Astrocyte (in vitro differentiated cells and primary cell): ENCODE data around the gene ERFE. TPM values are rescaled to one million over a fixed set of nuclear protein-coding genes. Genes with fewer than 3 reads are reported as not detected.
A peak's percentile ranks its signal among the peaks of the same experiment; 100 is the strongest.

Experiments used
- DNase-seq: peaks from one replicate; pipeline ENCODE4 v3.0.0-alpha.2; 2010; ENCODE audit warnings: low read depth
- FAIRE-seq: peaks from 2 replicates; lab custom pipeline; 2011; peaks lifted over from hg19 to GRCh38; lab: Jason Lieb, UNC
- H2AFZ ChIP-seq: 2 replicates; pipeline ENCODE4 v1.6.0; 2012; ENCODE audit warnings: low read depth, low read length, inconsistent platforms
- H3K27ac ChIP-seq: 2 replicates; pipeline ENCODE4 v1.5.1; 2011; ENCODE audit warnings: low read depth, low read length, inconsistent platforms
- H3K27me3 ChIP-seq: 2 replicates; pipeline ENCODE4 v1.6.0; 2011; ENCODE audit warnings: low read length, inconsistent platforms; ENCODE audit not compliant: insufficient read depth
- H3K36me3 ChIP-seq: 2 replicates; pipeline ENCODE4 v1.5.1; 2011; ENCODE audit warnings: low read length, inconsistent platforms; ENCODE audit not compliant: insufficient read depth
- H3K4me1 ChIP-seq: 2 replicates; pipeline ENCODE4 v1.5.1; 2011; ENCODE audit warnings: low read length, inconsistent platforms; ENCODE audit not compliant: insufficient read depth
- H3K4me2 ChIP-seq: 2 replicates; pipeline ENCODE4 v1.6.0; 2012; ENCODE audit warnings: low read length, inconsistent platforms
- H3K4me3 ChIP-seq: 2 replicates; pipeline ENCODE4 v1.5.1; 2011; ENCODE audit warnings: low read depth, mild to moderate bottlenecking, low read length, inconsistent platforms; ENCODE audit not compliant: insufficient read depth
- H3K79me2 ChIP-seq: 2 replicates; pipeline ENCODE4 v1.6.0; 2012; ENCODE audit warnings: mild to moderate bottlenecking, low read length, inconsistent platforms; ENCODE audit not compliant: insufficient read depth
- H3K9ac ChIP-seq: 2 replicates; pipeline ENCODE4 v1.6.0; 2012; ENCODE audit warnings: mild to moderate bottlenecking, low read length, inconsistent platforms
- H3K9me3 ChIP-seq: 2 replicates; pipeline ENCODE4 v1.5.1; 2012; ENCODE audit warnings: low read depth, mild to moderate bottlenecking, low read length, inconsistent platforms; ENCODE audit not compliant: insufficient read depth
- H4K20me1 ChIP-seq: 2 replicates; pipeline ENCODE4 v1.6.0; 2012; ENCODE audit warnings: low read length, inconsistent platforms; ENCODE audit not compliant: insufficient read depth
- H3K27ac Mint-ChIP-seq: one replicate; pipeline ENCODE4 v1.8.0; 2021; ENCODE audit warnings: mild to moderate bottlenecking, mixed read lengths; ENCODE audit not compliant: unreplicated experiment
- H3K27me3 Mint-ChIP-seq: one replicate; pipeline ENCODE4 v1.8.0; 2021; ENCODE audit warnings: low read depth, mixed read lengths; ENCODE audit not compliant: unreplicated experiment
- H3K36me3 Mint-ChIP-seq: one replicate; pipeline ENCODE4 v1.8.0; 2021; ENCODE audit warnings: low read depth, mixed read lengths; ENCODE audit not compliant: unreplicated experiment
- H3K4me1 Mint-ChIP-seq: one replicate; pipeline ENCODE4 v1.8.0; 2021; ENCODE audit warnings: low read depth, mixed read lengths; ENCODE audit not compliant: unreplicated experiment
- H3K4me3 Mint-ChIP-seq: one replicate; pipeline ENCODE4 v1.8.0; 2021; ENCODE audit warnings: mild to moderate bottlenecking, moderate library complexity, mixed read lengths; ENCODE audit not compliant: unreplicated experiment
- H3K9me3 Mint-ChIP-seq: one replicate; pipeline ENCODE4 v1.8.0; 2021; ENCODE audit warnings: mild to moderate bottlenecking, mixed read lengths; ENCODE audit not compliant: unreplicated experiment
- EZH2 ChIP-seq: IDR thresholded peaks from 2 replicates; pipeline ENCODE4 v1.6.1; 2012; ENCODE audit warnings: mild to moderate bottlenecking, low read length, inconsistent platforms; ENCODE audit not compliant: insufficient read depth
- total RNA-seq: library from RNA; stranded (reverse); gene quantifications from 2 replicates; pipeline ENCODE4 v1.2.1, GENCODE V29; 2021
- TF ChIP-seq, protein P1 (sequence below): IDR thresholded peaks from 2 replicates; pipeline ENCODE4 v1.5.1; 2011; ENCODE audit warnings: low read depth, mild to moderate bottlenecking, inconsistent platforms, low read length, moderate library complexity; ENCODE audit not compliant: insufficient read depth

Gene ERFE
- total RNA-seq, 1 donor from 2014 or later = 1.4 TPM

DNA sequence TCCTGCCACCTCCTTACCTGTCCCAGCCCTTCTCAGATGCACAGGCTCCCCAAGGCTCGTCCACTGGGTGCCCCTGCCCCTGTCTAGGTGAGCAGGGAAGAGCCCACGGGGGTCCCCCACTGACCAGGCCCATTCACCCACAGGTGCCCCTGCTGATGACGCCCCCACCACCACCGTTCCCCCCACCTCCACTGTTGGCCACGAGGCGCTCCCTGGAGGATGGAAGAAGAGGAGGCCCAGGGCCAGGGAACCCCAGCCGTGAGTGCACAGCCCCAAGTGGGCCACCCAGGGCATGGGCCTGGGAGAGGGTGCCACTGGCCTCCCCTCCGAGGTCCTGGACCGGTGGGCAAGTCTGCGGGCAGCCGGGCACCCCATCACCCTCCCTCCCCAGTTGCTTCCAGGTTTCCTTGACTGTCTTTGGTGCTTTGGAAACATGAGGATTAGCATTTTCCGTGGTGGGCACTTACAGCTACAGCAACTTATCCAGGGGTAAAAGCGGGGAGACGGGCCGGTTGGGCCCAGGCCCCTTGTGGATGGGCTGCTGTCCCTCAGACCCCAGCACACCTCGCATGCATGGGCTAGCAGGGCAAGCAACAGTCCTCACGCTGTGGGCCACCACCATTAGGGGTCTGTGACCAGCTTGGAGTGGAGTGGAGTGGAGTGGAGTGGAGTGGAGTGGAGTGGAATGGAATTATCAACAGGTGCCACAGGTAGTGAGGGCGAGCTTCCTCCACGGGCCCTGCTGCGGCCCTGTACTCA is 33.5 kb upstream of the ERFE start:
- Mint-ChIP-seq H3K27me3 (peaks cover 6% of the 10 kb centered on the region), H3K36me3 (no peaks in the 10 kb centered on the region), H3K4me3 (no peak overlapping the region), H3K9me3 (no peaks in the 10 kb centered on the region), H3K27ac (no peak overlapping the region), H3K4me1 (no peaks in the 10 kb centered on the region)
- no peak for TF ChIP-seq EZH2
- TF ChIP-seq, protein P1, sequence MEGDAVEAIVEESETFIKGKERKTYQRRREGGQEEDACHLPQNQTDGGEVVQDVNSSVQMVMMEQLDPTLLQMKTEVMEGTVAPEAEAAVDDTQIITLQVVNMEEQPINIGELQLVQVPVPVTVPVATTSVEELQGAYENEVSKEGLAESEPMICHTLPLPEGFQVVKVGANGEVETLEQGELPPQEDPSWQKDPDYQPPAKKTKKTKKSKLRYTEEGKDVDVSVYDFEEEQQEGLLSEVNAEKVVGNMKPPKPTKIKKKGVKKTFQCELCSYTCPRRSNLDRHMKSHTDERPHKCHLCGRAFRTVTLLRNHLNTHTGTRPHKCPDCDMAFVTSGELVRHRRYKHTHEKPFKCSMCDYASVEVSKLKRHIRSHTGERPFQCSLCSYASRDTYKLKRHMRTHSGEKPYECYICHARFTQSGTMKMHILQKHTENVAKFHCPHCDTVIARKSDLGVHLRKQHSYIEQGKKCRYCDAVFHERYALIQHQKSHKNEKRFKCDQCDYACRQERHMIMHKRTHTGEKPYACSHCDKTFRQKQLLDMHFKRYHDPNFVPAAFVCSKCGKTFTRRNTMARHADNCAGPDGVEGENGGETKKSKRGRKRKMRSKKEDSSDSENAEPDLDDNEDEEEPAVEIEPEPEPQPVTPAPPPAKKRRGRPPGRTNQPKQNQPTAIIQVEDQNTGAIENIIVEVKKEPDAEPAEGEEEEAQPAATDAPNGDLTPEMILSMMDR = no peak
- Histone ChIP-seq H3K4me3 (no peak overlapping the region), H3K4me2 (no peak overlapping the region), H2AFZ (no peak overlapping the region), H3K79me2 (no peaks in the 10 kb centered on the region), H3K27me3 (no peaks in the 10 kb centered on the region), H3K4me1 (no peaks in the 10 kb centered on the region), H3K36me3 (no peaks in the 10 kb centered on the region), H3K9ac (no peak overlapping the region), H3K27ac (no peak overlapping the region), H4K20me1 (no peaks in the 10 kb centered on the region), H3K9me3 (no peaks in the 10 kb centered on the region)
- FAIRE-seq = no peak
- no peak for DNase-seq

DNA sequence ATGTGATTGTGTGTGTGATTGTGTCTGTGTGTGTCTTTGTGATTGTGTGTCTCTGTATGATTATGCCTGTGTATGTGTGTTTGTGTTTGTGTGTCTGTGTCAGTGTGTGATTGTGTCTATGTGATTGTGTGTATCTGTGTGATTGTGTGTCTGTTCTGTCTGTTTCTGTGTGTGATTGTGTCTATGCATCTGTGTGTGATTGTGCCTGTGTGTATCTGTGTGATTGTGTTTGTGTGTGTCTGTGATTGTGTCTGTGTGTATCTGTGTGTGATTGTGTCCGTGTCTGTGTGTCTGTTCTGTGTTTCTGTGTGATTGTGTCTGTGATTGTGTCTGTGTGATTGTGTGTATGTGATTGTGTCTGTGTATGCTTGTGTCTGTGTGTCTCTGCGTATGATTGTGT is 32.4 kb upstream of the ERFE start:
- H3K27ac ChIP-seq = no peak overlapping the region
- H3K27ac Mint-ChIP-seq = no peak overlapping the region
- no peaks in the 10 kb centered on the region for H3K27me3 ChIP-seq
- FAIRE-seq = peak; percentile 71
- H3K4me2 ChIP-seq = no peak overlapping the region
- H3K9ac ChIP-seq = no peak overlapping the region
- H3K9me3 Mint-ChIP-seq = no peaks in the 10 kb centered on the region
- no peak overlapping the region for H2AFZ ChIP-seq
- H3K4me3 Mint-ChIP-seq = no peak overlapping the region
- no peaks in the 10 kb centered on the region for H3K36me3 Mint-ChIP-seq
- H3K4me1 ChIP-seq = no peaks in the 10 kb centered on the region
- no peak for TF ChIP-seq EZH2
- TF ChIP-seq, protein P1 = no peak
- peaks cover 6% of the 10 kb centered on the region for H3K27me3 Mint-ChIP-seq
- no peak overlapping the region for H3K4me3 ChIP-seq
- no peaks in the 10 kb centered on the region for H3K4me1 Mint-ChIP-seq
- no peaks in the 10 kb centered on the region for H3K79me2 ChIP-seq
- H4K20me1 ChIP-seq = no peaks in the 10 kb centered on the region
- no peaks in the 10 kb centered on the region for H3K36me3 ChIP-seq
- H3K9me3 ChIP-seq = no peaks in the 10 kb centered on the region
- DNase-seq = no peak

DNA sequence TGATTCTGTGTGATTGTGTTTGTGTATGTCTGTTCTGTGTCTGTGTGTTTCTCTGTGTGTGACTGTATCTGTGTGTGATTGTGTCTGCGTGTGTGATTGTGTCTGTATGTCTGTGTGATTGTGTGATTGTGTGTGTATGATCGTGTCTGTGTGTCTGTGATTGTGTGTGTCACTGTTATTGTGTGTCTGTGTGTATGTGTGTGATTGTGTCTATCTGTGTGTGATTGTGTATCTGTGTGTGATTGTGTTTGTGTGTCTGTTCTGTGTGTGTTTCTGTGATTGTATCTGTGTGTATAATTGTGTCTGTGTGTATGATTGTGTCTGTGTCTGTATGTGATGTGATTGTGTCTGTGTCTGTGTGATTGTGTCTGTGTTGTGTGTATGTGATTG is 32.0 kb upstream of the ERFE start:
- FAIRE-seq (no peak), DNase-seq (no peak)
- H3K4me2 ChIP-seq = peak overlapping the region; percentile 21
- TF ChIP-seq, protein P1 = no peak
- TF ChIP-seq EZH2 = no peak
- no peaks in the 10 kb centered on the region for H3K9me3 ChIP-seq
- H3K9me3 Mint-ChIP-seq = no peaks in the 10 kb centered on the region
- H3K9ac ChIP-seq = no peak overlapping the region
- H4K20me1 ChIP-seq = no peaks in the 10 kb centered on the region
- H3K27me3 Mint-ChIP-seq = peaks cover 6% of the 10 kb centered on the region
- no peaks in the 10 kb centered on the region for H3K36me3 ChIP-seq
- no peaks in the 10 kb centered on the region for H3K36me3 Mint-ChIP-seq
- no peaks in the 10 kb centered on the region for H3K27me3 ChIP-seq
- H2AFZ ChIP-seq = peak overlapping the region; percentile 46
- no peaks in the 10 kb centered on the region for H3K4me1 Mint-ChIP-seq
- H3K4me3 Mint-ChIP-seq = no peak overlapping the region
- H3K27ac ChIP-seq = no peak overlapping the region
- no peaks in the 10 kb centered on the region for H3K79me2 ChIP-seq
- H3K4me1 ChIP-seq = no peaks in the 10 kb centered on the region
- no peak overlapping the region for H3K4me3 ChIP-seq
- H3K27ac Mint-ChIP-seq = no peak overlapping the region
